Adrenal gland (tissue), 5 donors: ENCODE data around the gene KYAT1.

Source experiments
- CTCF ChIP-seq, 6 experiments: fragments of 450-650 bp in 4 of 6; fragments of 200-600 bp in 2 of 6; sonication (generic) in 1 of 6; IDR thresholded peaks; 1 replicate in 5 of 6; 2 replicates in 1 of 6; pipeline versions ENCODE4 v1.5.1 to v1.8.0; 2016 to 2021; ENCODE audit warnings: antibody characterized with exemption in 6 of 6, mild to moderate bottlenecking in 2 of 6, moderate library complexity in 1 of 6
- POLR2A ChIP-seq, 2 donors: fragments of 450-650 bp; IDR thresholded peaks; one replicate each; pipeline ENCODE4 v1.6.1; 2017; ENCODE audit warnings: antibody characterized with exemption in 2 of 2, mild to moderate bottlenecking in 2 of 2, moderate library complexity in 1 of 2
- donor health status: DM: no; HTN: no; CAD: no.

DNA sequence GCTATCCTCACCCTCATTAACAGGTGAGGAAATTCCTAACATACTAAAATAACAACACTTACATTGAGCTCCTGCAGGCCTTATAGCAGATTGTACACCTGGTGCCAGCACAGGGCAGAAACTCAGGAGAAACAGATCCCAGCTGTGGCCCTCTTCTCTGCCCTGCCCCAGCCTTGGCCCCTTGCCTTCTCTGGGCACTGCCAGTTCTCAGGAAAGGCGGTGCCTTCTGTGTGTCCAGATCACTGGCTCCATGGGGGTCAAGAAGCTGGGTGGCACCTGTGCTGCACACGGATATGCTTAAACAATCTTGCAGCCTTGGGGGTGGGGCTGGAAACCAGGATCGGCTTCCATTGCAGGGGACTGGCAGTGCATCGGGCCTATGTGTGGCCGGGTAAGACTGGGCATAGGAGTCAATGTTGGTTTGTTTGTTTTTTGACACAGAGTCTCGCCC is 19.3 kb downstream of the KYAT1 start:
- no peak for TF ChIP-seq CTCF (IDR thresholded peaks at IDR 0.05)
- no peak for TF ChIP-seq POLR2A (IDR thresholded peaks at IDR 0.05)
